Measurements from ENCODE around the gene FYN.

GRCh38 chr6:111779660-111780059 is 93.6 kb downstream of the FYN start:
- TF ChIP-seq RAD21 (IDR thresholded peaks at IDR 0.05; ENCODE audit: low read depth), result no peak
- TF ChIP-seq ELF1 (IDR thresholded peaks at IDR 0.05; ENCODE audit: borderline replicate concordance, low read depth), result no peak
- TF ChIP-seq POLR2A (IDR thresholded peaks at IDR 0.05; ENCODE audit: borderline replicate concordance, extremely low read depth, insufficient read depth, insufficient read length), result no peak
- TF ChIP-seq EGR1 (IDR thresholded peaks at IDR 0.05; ENCODE audit: low read depth), result no peak
- TF ChIP-seq CTCF (IDR thresholded peaks at IDR 0.05 in 2 of 3, conservative IDR thresholded peaks at IDR 0.05 in 1 of 3; ENCODE audit: borderline replicate concordance in 1 of 3, insufficient read depth in 1 of 3, low read depth in 2 of 3, low read length in 2 of 3), result no peak
